Measurements from ENCODE around the gene DYSF.

- TF ChIP-seq CTCF (IDR thresholded peaks at IDR 0.05) (peak; percentile 61 to 93 (median 70)), POLR2A (IDR thresholded peaks at IDR 0.05) (no peak)
These were observed 95.5 kb downstream of the DYSF start for GRCh38 chr2:71548646-71549425.
